Adrenal gland (tissue), 12 donors: ENCODE results near the gene DIAPH3. TPM values are rescaled to one million over a fixed set of nuclear protein-coding genes. Genes with fewer than 3 reads are reported as not detected.

ENCODE experiments used
- DNase-seq, 7 donors: peaks; one replicate each; pipeline ENCODE4 v3.0.0-alpha.2; 2019 to 2020
- H3K27ac ChIP-seq, 5 donors: fragments of 200-600 bp; sonication (generic) in 4 of 5; 1 replicate in 3 of 5; 2 replicates in 2 of 5; pipeline versions ENCODE4 v1.5.1 to v1.8.0; 2016 to 2020; ENCODE audit warnings: mild to moderate bottlenecking in 1 of 5
- H3K27me3 ChIP-seq: fragments of 200-600 bp; 2 replicates; pipeline ENCODE4 v1.8.0; 2021
- H3K36me3 ChIP-seq, 2 donors: fragments of 200-600 bp; replicated peaks in 1 of 2; 1 replicate in 1 of 2; 2 replicates in 1 of 2; pipeline versions ENCODE4 v1.5.1 to v1.8.0; 2018 to 2022
- H3K4me1 ChIP-seq, 2 donors: fragments of 200-600 bp; replicated peaks in 1 of 2; 1 replicate in 1 of 2; 2 replicates in 1 of 2; pipeline versions ENCODE4 v1.5.1 to v1.8.0; 2018 to 2021
- H3K4me3 ChIP-seq, 4 donors: fragments of 200-600 bp; sonication (generic) in 3 of 4; one replicate each; pipeline ENCODE4 v1.5.1; 2016 to 2018
- H3K9me3 ChIP-seq, 3 donors: fragments of 200-600 bp; sonication (generic) in 1 of 3; replicated peaks in 1 of 3; 1 replicate in 2 of 3; 2 replicates in 1 of 3; pipeline versions ENCODE4 v1.5.1 to v1.8.0; 2016 to 2021
- CTCF ChIP-seq, 6 experiments: fragments of 450-650 bp in 4 of 6; fragments of 200-600 bp in 2 of 6; sonication (generic) in 1 of 6; IDR thresholded peaks; 1 replicate in 5 of 6; 2 replicates in 1 of 6; pipeline versions ENCODE4 v1.5.1 to v1.8.0; 2016 to 2021; ENCODE audit warnings: antibody characterized with exemption in 6 of 6, mild to moderate bottlenecking in 2 of 6, moderate library complexity in 1 of 6
- POLR2A ChIP-seq, 2 donors: fragments of 450-650 bp; IDR thresholded peaks; one replicate each; pipeline ENCODE4 v1.6.1; 2017; ENCODE audit warnings: antibody characterized with exemption in 2 of 2, mild to moderate bottlenecking in 2 of 2, moderate library complexity in 1 of 2
- WGBS, 4 donors: extraction: QIAGEN DNeasy Blood & Tissue Kit in 2 of 4; methylation state at CpG; one replicate each; pipeline versions ENCODE4 v1.1.5 to v1.1.7; 2013 to 2017; 5-methylcytosine and 5-hydroxymethylcytosine counted together
- intact Hi-C, 2 donors: fragments of 100-400 bp; cut with DNase I; formaldehyde crosslinking; loops; one replicate each; pipeline versions ENCODE4 v1.14.1 to v1.15.0; 2022 to 2023
- polyA plus RNA-seq, 3 donors: library from polyadenylated mRNA; stranded (reverse); fragments of 200-250 nt in 2 of 3; fragments of 350-450 nt in 1 of 3; fragmentation: Illumina TruSeq in 1 of 3; extraction: RNeasy Lipid Tissue Mini Kit (QIAGEN cat#74804) in 1 of 3; gene quantifications; one replicate each; pipeline ENCODE4 v1.2.3, GENCODE V29; 2013 to 2014
- total RNA-seq, 9 donors: library from RNA; depleted of rRNA in 4 of 9; stranded (reverse); fragments of >200 nt in 4 of 9; fragments of 120-200 nt in 1 of 9; fragmentation: NEBNext Ultra II Directional in 1 of 9; extraction: Animal tissue kit (Norgen Biotek cat#: 25700) in 1 of 9; gene quantifications; one replicate each; pipeline versions ENCODE4 v1.1.0 to v1.2.4, GENCODE V29; 2013 to 2023
- donor health status: healthy with polysubstance abuse.
- donor health status: Bipolar disorder and iron deficiency.
- donor health status: DM: yes; HTN: yes; CAD: no.
- donor health status: DM: no; HTN: no; CAD: no.
- donor health status: DM: no; HTN: no; CAD: no.
- donor health status: DM: yes; HTN: yes; CAD: no.

The DIAPH3 gene
- total and polyA plus RNA-seq, 12 donors = 0.07 to 4.2 (median 0.42) TPM; not detected in 3

- Histone ChIP-seq H3K4me3 (no peak overlapping the region), H3K9me3 (no peaks in the 10 kb centered on the region), H3K36me3 (no peaks in the 10 kb centered on the region), H3K27me3 (no peaks in the 10 kb centered on the region), H3K27ac (no peak overlapping the region), H3K4me1 (no peaks in the 10 kb centered on the region)
- DNase-seq = peak in 1 of 7 donors; percentile 7
- intact Hi-C loops = no loop called here
- WGBS, 4 donors = 56 to 58% (median 56%) methylated on average over 7 of the region's 7 CpGs
- TF ChIP-seq CTCF (IDR thresholded peaks at IDR 0.05) (peak; percentile 18 to 53 (median 34)), POLR2A (IDR thresholded peaks at IDR 0.05) (no peak)
Observed at GRCh38 chr13:59906413-59907049, 257.2 kb downstream of the DIAPH3 start.

- WGBS, 4 donors = 87 to 95% (median 91%) methylated on average over 3 of the region's 3 CpGs
- no peak for TF ChIP-seq POLR2A (IDR thresholded peaks at IDR 0.05)
- no peak for TF ChIP-seq CTCF (IDR thresholded peaks at IDR 0.05)
- intact Hi-C loops = no loop called here
Observed at GRCh38 chr13:59901191-59901590, 262.5 kb downstream of the DIAPH3 start.

GRCh38 chr13:59898066-59898465 lies 265.7 kb downstream of the DIAPH3 start:
- intact Hi-C loops = no loop called here
- no peaks in the 10 kb centered on the region for H3K4me1 ChIP-seq
- H3K27ac ChIP-seq = no peak overlapping the region
- WGBS, 4 donors = 77 to 83% (median 80%) methylated on average over 2 of the region's 2 CpGs
- no peak for DNase-seq
- peaks cover 0 to 6% (median 0%) of the 10 kb centered on the region in 3 donors for H3K9me3 ChIP-seq
- no peaks in the 10 kb centered on the region for H3K36me3 ChIP-seq
- H3K27me3 ChIP-seq = no peaks in the 10 kb centered on the region
- no peak overlapping the region for H3K4me3 ChIP-seq
- TF ChIP-seq POLR2A (IDR thresholded peaks at IDR 0.05) = no peak
- no peak for TF ChIP-seq CTCF (IDR thresholded peaks at IDR 0.05)

More at GRCh38 chr13:59901191-59901590, 262.5 kb downstream of the DIAPH3 start:
- H3K36me3 ChIP-seq = no peaks in the 10 kb centered on the region
- DNase-seq = no peak
- H3K27me3 ChIP-seq = no peaks in the 10 kb centered on the region
- H3K27ac ChIP-seq = no peak overlapping the region
- H3K4me3 ChIP-seq = no peak overlapping the region
- no peaks in the 10 kb centered on the region for H3K9me3 ChIP-seq
- no peaks in the 10 kb centered on the region for H3K4me1 ChIP-seq

GRCh38 chr13:59893266-59893665 lies 270.5 kb downstream of the DIAPH3 start:
- TF ChIP-seq POLR2A (IDR thresholded peaks at IDR 0.05) = no peak
- TF ChIP-seq CTCF (IDR thresholded peaks at IDR 0.05) = no peak
- DNase-seq = no peak
- Histone ChIP-seq H3K36me3 (no peaks in the 10 kb centered on the region), H3K4me3 (no peak overlapping the region), H3K9me3 (peaks cover 0 to 6% (median 0%) of the 10 kb centered on the region in 3 donors), H3K4me1 (no peaks in the 10 kb centered on the region), H3K27me3 (no peaks in the 10 kb centered on the region), H3K27ac (no peak overlapping the region)
- WGBS, 4 donors = 91 to 99% (median 97%) methylated on average over 1 of the region's 1 CpG
- intact Hi-C loops = no loop called here
